HG03575 (cell line): ENCODE data around the gene EXOSC5.

Experiments used
- ATAC-seq: cut with Tn5 transposase; IDR thresholded peaks from one replicate; pipeline ENCODE4 v1.9.1; 2021; ENCODE audit not compliant: unreplicated experiment, insufficient number of reproducible peaks, low FRiP score; ENCODE audit errors: extremely low read depth

The EXOSC5 gene

GRCh38 chr19:41427647-41428480, 30.7 kb upstream of the EXOSC5 start:
- ATAC-seq: no peak

GRCh38 chr19:41426952-41427646, 29.9 kb upstream of the EXOSC5 start, which contains the start of gene B3GNT8:
Gene B3GNT8, minus strand, starts transcription at chr19:41427374. Its CDS starts 596 bp downstream, at chr19:41426778.
- no peak for ATAC-seq

- ATAC-seq: no peak
Observed at GRCh38 chr19:41426116-41426841, 29.1 kb upstream of the EXOSC5 start.

GRCh38 chr19:41425174-41426115, 28.3 kb upstream of the EXOSC5 start:
- ATAC-seq: no peak

GRCh38 chr19:41424335-41425173, 27.4 kb upstream of the EXOSC5 start:
- no peak for ATAC-seq

- ATAC-seq: no peak
Observed at GRCh38 chr19:41422955-41423354, 25.8 kb upstream of the EXOSC5 start.

GRCh38 chr19:41422456-41422855, 25.3 kb upstream of the EXOSC5 start:
- no peak for ATAC-seq

- no peak for ATAC-seq
Observed at GRCh38 chr19:41421973-41422372, 24.8 kb upstream of the EXOSC5 start.

GRCh38 chr19:41421314-41421713, 24.2 kb upstream of the EXOSC5 start:
- no peak for ATAC-seq

GRCh38 chr19:41420101-41420880, 23.1 kb upstream of the EXOSC5 start:
- ATAC-seq: no peak

- ATAC-seq: no peak
Observed at GRCh38 chr19:41416194-41416674, 19.1 kb upstream of the EXOSC5 start.

GRCh38 chr19:41415154-41415571, 18.0 kb upstream of the EXOSC5 start:
- ATAC-seq: no peak

GRCh38 chr19:41414461-41414860, 17.3 kb upstream of the EXOSC5 start:
- no peak for ATAC-seq

- ATAC-seq: no peak
Observed at GRCh38 chr19:41413947-41414346, 16.8 kb upstream of the EXOSC5 start.

- ATAC-seq: no peak
Observed at GRCh38 chr19:41412953-41413352, 15.8 kb upstream of the EXOSC5 start.

- no peak for ATAC-seq
Observed at GRCh38 chr19:41411968-41412265, 14.8 kb upstream of the EXOSC5 start.
